ENCODE measurements around the gene CABP4. TPM values are rescaled to one million over a fixed set of nuclear protein-coding genes. Genes with fewer than 3 reads are reported as not detected.

CABP4 gene
- under 1 TPM in 7 of 8 experiments, not detected in 1; 0.16 to 0.62 (median 0.20) TPM for total RNA-seq

DNA sequence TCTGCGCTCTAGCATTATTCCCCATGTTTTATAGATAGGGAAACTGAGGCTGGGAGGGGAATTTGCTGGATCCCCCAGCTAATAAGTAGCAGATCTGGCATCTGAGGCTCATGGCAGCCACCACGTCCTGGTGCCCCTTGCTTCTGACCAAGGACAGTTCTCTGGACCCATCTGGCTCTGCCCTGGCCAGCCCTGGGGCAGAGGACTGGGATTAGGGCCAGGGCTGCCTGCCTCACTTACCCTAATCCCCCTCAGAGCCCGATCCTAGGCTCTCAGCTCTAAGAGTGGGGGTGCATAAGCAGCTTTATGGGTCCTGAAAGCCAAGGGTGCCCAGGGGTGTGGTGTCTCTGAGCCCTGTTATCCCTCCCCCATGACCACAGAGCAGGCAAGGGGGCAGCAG is at the start of gene CABP4:
Gene CABP4 (plus strand): TSS at position 301 of the 400 bp plus-strand sequence. CDS start 70 bp downstream, at position 371.
- Histone ChIP-seq H3K4me1 (replicated peaks in 1 of 2) (peaks cover 0 to 6% of the 10 kb centered on the region in 2 donors), H3K27ac (no peak within 1 kb of the TSS), H3K4me3 (no peak within 1 kb of the TSS)
- in situ Hi-C loops (cut with MboI; ENCODE audit: low pct_unique_long_range_greater_than_20kb in 2 of 9, low sequenced_read_pairs in 9 of 9, unreplicated experiment in 9 of 9) = no loop called here
- no peak for ATAC-seq (replicated peaks in 6 of 8)
- WGBS, 10 experiments = 60 to 71% methylated on average over 1 of the region's 3 CpGs; no CpG with 5 or more reads in 8 of the 10 experiments

DNA sequence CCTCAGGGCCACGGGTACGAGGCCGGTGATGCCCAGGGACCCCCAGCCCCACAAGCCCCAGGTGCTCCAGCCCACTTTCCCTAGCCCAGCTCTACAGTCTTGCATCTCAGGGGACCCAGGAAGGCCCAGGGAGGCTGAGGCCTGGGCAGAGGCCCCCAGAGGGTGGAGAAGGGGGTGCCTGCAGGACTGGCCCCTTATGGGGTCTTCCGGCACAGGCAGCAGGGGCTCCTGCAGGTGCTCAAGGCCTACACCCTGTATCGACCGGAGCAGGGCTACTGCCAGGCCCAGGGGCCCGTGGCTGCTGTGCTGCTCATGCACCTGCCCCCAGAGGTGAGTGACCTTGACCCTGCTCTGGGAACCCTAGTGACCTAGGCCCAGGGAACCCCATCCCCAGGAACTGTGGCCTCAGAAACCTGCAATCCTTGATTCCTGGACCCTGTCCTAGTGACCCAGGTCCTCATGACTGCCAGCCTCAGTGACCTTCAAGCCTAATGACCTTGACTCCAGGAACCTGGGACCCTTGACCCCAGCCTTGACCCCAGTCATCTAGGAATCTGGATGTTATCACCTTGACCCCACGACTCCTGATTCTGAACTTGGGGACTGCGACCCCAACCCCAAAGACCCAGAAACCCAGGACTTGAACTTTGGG is 49.3 kb upstream of the CABP4 start:
- in situ Hi-C loops (cut with MboI; ENCODE audit: low pct_unique_long_range_greater_than_20kb in 2 of 9, low sequenced_read_pairs in 9 of 9, unreplicated experiment in 9 of 9) = no loop called here
- Histone ChIP-seq H3K4me1 (replicated peaks in 1 of 2) (peaks cover 17 to 23% of the 10 kb centered on the region in 2 donors), H3K4me3 (no peak overlapping the region), H3K27ac (no peak overlapping the region)
- no peak for ATAC-seq (replicated peaks in 6 of 8)
- 0 to 82% (median 43%) methylated on average over 1 to 2 of the region's 9 CpGs; no CpG with 5 or more reads in 7 of the 10 experiments for WGBS, 10 experiments

DNA sequence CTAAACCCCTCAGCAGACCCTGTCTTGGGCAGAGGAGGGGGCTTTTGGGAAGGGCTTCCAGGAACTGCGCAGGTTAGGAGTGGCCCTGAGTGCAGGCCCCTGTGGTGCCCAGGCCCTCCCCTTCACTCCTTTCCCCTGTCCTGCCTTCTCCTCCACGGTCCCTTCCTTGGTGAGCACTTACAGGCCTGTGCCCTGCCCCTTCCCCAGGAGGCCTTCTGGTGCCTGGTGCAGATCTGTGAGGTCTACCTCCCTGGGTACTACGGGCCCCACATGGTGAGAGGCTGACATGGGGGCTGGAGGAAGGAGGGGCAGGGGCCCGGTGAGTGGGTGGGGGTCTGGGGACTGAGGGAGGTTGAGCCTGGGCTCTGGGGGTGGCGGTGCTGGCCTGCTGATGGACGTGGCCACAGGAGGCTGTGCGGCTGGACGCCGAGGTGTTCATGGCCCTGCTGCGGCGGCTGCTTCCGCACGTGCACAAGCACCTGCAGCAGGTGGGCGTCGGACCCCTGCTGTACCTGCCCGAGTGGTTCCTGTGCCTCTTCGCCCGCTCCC is 48.7 kb upstream of the CABP4 start:
- H3K27ac ChIP-seq = no peak overlapping the region
- H3K4me1 ChIP-seq (replicated peaks in 1 of 2) = peaks cover 17 to 23% of the 10 kb centered on the region in 2 donors

DNA sequence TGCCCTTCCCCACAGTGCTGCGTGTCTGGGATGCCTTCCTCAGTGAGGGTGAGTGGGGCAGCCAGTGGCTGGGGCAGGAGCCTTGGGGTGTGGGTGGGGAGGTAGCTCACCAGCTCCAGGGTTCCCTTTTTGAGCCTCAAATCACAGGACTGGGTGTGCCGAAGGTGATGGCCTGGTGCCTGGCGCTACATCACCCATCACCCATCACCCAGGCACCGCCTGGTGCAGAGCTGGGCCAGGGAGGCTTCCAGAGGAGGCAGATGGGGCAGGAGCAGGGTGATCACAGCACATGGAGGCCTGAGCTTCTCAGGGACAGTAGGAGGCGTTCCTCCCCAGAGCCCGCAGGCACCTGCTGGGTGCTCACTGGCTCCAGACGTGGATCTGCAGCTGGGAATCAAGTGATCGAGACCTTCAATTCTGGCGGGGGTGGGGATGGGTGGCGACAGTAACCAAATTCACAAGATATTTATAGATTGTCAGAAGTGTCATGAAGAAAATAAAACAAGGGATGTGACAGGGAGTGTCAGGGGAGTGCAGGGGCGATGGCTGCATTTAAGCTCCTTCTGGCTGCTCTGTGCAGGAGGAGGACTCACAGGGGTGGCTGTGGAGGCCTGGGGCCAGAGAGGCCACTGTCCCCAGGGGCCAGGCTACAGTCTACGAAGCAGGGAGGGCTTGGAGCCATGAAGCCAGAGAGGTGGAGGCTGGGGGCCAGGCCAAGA is 48.0 kb upstream of the CABP4 start:
- WGBS, 10 experiments = 0 to 80% (median 68%) methylated on average over 1 to 6 of the region's 12 CpGs; no CpG with 5 or more reads in 6 of the 10 experiments
- peak; percentile 6 to 74 (median 28) for ATAC-seq (replicated peaks in 6 of 8)
- peaks cover 17 to 21% of the 10 kb centered on the region in 2 donors for H3K4me1 ChIP-seq (replicated peaks in 1 of 2)
- H3K27ac ChIP-seq = no peak overlapping the region
- in situ Hi-C loops (cut with MboI; ENCODE audit: low pct_unique_long_range_greater_than_20kb in 2 of 9, low sequenced_read_pairs in 9 of 9, unreplicated experiment in 9 of 9) = no loop called here
- no peak overlapping the region for H3K4me3 ChIP-seq

More for the DNA sequence above, 48.7 kb upstream of the CABP4 start:
- no peak overlapping the region for H3K4me3 ChIP-seq
- in situ Hi-C loops (cut with MboI; ENCODE audit: low pct_unique_long_range_greater_than_20kb in 2 of 9, low sequenced_read_pairs in 9 of 9, unreplicated experiment in 9 of 9) = no loop called here
- ATAC-seq (replicated peaks in 6 of 8) = no peak
- 90% methylated on average over 2 of the region's 18 CpGs; no CpG with 5 or more reads in 9 of the 10 experiments for WGBS, 10 experiments

DNA sequence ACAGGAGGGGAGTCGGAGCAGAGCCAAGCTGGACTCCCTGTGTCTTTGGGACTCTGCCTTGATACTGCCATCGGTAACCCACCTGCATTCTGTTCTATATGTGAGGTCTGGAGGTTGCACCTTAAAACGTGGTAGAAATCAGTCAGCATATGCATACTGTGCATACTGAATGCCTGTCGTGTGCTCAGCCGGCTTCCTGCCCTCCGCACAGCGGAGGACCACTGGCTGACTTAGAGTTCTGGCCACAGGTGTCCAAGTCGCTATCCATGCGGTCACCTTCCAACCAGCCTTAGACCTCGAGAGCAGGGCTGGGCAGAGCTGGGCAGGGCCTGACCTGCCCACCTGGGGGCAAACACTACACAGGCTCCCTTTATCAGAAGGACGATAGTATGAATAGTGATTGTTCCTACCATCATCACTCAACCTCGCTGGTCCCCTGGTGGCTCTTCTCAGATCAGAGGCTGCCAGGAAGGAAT is 47.4 kb upstream of the CABP4 start:
- in situ Hi-C loops (cut with MboI; ENCODE audit: low pct_unique_long_range_greater_than_20kb in 2 of 9, low sequenced_read_pairs in 9 of 9, unreplicated experiment in 9 of 9) = no loop called here
- ATAC-seq (replicated peaks in 6 of 8) = no peak
- H3K27ac ChIP-seq = no peak overlapping the region
- 20 to 100% (median 63%) methylated on average over 1 to 5 of the region's 12 CpGs; no CpG with 5 or more reads in 2 of the 10 experiments for WGBS, 10 experiments
- H3K4me1 ChIP-seq (replicated peaks in 1 of 2) = peaks cover 17 to 19% of the 10 kb centered on the region in 2 donors
- no peak overlapping the region for H3K4me3 ChIP-seq

DNA sequence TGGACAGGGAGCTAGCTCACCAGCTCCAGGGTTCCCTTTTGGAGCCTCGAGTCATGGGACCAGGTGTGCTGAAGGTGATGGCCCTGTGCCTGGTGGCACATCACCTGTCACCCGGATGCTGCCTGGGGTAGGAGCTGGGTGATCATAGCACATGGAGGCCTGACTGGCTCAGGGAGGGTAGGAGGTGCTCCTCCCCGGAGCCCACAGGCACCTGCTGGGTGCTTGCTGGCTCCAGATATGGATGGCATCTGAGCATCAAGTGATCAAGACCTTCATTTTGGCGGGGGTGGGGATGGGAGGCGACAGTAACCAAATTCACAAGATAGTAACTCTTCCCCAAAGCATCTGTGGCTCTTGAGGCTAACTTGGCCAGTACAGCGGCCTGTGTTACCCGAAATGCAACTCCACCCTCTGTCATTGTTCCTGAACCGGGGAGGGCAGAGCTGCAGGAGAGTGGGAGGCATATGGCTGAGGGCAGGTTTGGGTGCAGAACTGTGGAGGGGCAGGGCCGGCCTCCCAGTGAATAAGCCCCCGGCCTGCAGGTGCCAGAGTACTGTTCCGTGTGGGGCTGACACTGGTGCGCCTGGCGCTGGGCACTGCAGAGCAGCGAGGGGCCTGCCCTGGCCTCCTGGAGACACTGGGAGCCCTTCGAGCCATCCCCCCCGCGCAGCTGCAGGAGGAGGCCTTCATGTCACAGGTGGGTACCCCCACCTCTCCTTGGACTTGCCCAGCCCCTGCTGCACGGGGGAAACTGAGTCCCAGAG is 46.5 kb upstream of the CABP4 start:
- H3K4me3 ChIP-seq = no peak overlapping the region
- 25 to 100% (median 73%) methylated on average over 1 to 6 of the region's 18 CpGs; no CpG with 5 or more reads in 4 of the 10 experiments for WGBS, 10 experiments
- no peak for ATAC-seq (replicated peaks in 6 of 8)
- peaks cover 17 to 19% of the 10 kb centered on the region in 2 donors for H3K4me1 ChIP-seq (replicated peaks in 1 of 2)
- H3K27ac ChIP-seq = no peak overlapping the region
- in situ Hi-C loops (cut with MboI; ENCODE audit: low pct_unique_long_range_greater_than_20kb in 2 of 9, low sequenced_read_pairs in 9 of 9, unreplicated experiment in 9 of 9) = no loop called here

DNA sequence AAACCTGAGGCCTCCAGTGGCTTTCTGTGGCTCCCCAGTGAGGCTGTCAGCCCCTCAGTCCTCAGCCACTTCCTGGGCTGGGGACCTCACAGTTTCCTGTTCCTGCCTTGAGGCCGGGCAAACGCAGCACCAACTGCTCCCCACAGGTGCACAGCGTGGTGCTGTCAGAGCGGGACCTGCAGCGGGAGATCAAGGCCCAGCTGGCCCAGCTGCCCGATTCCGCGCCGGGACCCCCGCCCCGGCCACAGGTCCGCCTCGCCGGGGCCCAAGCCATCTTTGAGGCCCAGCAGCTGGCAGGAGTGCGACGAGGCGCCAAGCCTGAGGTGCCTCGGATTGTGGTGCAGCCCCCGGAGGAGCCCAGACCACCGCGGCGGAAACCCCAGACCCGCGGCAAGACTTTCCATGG is 45.9 kb upstream of the CABP4 start:
- H3K27ac ChIP-seq = no peak overlapping the region
- in situ Hi-C loops (cut with MboI; ENCODE audit: low pct_unique_long_range_greater_than_20kb in 2 of 9, low sequenced_read_pairs in 9 of 9, unreplicated experiment in 9 of 9) = no loop called here
- 70 to 80% methylated on average over 1 to 2 of the region's 24 CpGs; no CpG with 5 or more reads in 8 of the 10 experiments for WGBS, 10 experiments
- H3K4me3 ChIP-seq = no peak overlapping the region
- peaks cover 17 to 19% of the 10 kb centered on the region in 2 donors for H3K4me1 ChIP-seq (replicated peaks in 1 of 2)
- no peak for ATAC-seq (replicated peaks in 6 of 8)

DNA sequence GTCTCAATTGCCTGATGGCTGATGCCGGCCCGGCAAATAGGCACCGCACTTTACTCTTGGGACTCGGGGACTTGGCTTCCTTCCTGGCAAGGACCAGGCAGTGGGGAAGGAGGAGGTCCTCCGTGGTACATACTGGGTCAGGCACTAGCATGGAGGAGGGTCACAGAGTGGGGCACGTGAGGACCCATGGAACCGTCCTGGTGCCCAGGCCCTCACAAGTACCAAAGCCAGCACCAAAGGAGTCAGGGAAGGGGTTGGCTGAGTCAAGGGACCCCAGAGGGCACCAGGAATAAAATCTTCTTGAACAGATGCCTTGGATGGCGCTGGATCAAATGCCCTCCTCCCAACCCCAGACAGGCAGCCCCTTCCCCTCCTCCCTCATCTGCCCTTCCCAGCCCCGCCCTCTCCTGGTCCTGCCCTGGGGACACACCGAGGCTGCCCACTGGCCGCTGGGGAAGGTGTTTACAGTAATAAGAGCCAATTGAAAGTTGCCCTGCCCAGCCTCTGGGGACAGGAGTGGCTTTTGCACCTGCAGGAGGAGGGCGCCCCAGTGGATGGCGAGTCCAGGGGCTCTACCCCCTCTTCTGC is 45.3 kb upstream of the CABP4 start:
- H3K4me1 ChIP-seq (replicated peaks in 1 of 2) = peaks cover 17 to 19% of the 10 kb centered on the region in 2 donors
- ATAC-seq (replicated peaks in 6 of 8) = peak in 4 of 8 experiments; percentile 10 to 31 (median 16)
- 20 to 75% (median 49%) methylated on average over 1 to 4 of the region's 13 CpGs; no CpG with 5 or more reads in 6 of the 10 experiments for WGBS, 10 experiments

DNA sequence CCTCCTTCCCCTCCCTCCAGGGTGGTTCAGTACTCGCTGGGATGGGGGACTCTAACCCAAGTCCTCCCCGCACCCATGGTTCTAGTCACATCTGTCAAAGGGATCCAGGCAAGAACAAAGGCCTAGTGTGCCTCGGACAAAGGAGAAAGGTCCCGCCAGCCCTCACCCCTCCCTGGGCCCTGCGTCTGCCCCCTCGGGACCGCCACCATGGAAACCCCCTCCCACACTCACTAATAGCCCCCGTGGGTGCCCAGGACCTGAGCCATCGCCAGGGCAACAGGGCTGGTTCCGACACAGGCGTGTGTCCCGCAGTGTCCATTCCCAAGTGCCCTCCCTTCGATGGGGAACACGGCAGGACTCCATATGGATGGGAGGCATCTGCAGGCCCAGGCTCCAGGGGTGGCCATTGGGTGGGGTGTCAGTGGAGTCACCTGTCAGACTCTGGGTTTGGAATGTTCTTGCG is 44.8 kb upstream of the CABP4 start:
- WGBS, 10 experiments = 73% methylated on average over 5 of the region's 15 CpGs; no CpG with 5 or more reads in 9 of the 10 experiments
- no peak overlapping the region for H3K27ac ChIP-seq
- no peak overlapping the region for H3K4me3 ChIP-seq
- ATAC-seq (replicated peaks in 6 of 8) = peak in 5 of 8 experiments; percentile 16 to 45 (median 27)
- peaks cover 17 to 19% of the 10 kb centered on the region in 2 donors for H3K4me1 ChIP-seq (replicated peaks in 1 of 2)
- in situ Hi-C loops (cut with MboI; ENCODE audit: low pct_unique_long_range_greater_than_20kb in 2 of 9, low sequenced_read_pairs in 9 of 9, unreplicated experiment in 9 of 9) = no loop called here

More for the DNA sequence above, 45.3 kb upstream of the CABP4 start:
- in situ Hi-C loops (cut with MboI; ENCODE audit: low pct_unique_long_range_greater_than_20kb in 2 of 9, low sequenced_read_pairs in 9 of 9, unreplicated experiment in 9 of 9) = no loop called here
- Histone ChIP-seq H3K4me3 (no peak overlapping the region), H3K27ac (no peak overlapping the region)

DNA sequence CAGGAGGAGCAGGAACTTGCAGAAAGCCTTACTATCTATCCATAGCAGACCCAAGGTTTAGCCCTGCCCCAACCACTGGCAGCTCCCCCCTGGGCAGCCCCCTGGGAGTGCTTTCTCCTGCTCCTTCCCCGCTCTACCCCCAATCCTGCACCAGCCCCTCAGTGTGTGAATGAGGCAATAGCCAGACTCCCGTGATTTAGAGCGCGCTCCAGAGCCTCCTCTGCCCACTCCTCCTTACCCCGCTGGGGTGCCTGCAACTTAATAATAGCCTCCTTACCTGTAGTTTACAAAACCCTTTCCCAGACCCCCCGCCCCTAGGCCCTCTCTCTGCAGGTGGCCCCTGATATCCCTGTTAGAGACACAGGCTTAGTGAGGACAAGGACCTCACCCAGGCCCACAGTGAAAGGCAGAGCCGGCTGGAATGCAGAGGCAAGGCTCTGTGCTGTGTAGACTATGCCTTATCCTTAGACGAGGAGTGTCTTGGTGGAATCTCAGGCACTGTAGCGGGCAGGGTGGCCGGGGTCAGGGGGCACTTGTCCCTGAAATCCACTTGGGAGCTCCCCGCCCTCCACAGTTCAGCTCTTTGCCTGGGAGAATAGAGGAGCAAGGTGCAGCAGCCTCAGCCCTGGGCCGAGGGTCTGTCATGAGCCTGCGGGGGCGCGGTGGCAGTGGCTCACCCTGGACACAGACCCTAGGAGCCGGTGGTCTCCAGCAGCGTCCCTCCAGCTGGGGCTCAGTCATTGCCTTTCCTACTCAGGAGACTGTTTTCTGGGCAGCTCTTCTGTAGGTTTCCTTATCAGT is 44.0 kb upstream of the CABP4 start:
- no peak for ATAC-seq (replicated peaks in 6 of 8)

DNA sequence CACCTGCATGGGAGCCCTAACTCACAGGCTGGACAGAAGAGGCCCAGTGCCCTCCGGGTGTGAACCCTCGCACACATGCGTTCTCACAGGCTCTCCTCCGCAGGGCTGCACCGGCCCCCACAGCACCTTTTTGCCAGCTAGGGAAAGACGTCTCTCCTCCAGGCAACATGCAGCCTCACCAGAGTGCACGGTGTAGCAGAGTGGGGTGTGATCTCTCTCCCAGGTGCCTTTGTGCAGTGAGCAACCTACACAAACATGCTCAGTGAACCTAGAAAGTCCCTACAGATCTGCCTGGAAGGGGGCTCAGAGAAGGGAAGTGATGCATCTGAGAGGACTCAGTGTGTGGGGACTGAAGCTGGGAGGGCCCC is 43.4 kb upstream of the CABP4 start:
- Histone ChIP-seq H3K4me1 (replicated peaks in 1 of 2) (peaks cover 17 to 19% of the 10 kb centered on the region in 2 donors), H3K4me3 (no peak overlapping the region), H3K27ac (no peak overlapping the region)
- ATAC-seq (replicated peaks in 6 of 8) = no peak
- WGBS, 10 experiments = 17 to 90% (median 74%) methylated on average over 1 to 5 of the region's 7 CpGs; no CpG with 5 or more reads in 4 of the 10 experiments
- in situ Hi-C loops (cut with MboI; ENCODE audit: low pct_unique_long_range_greater_than_20kb in 2 of 9, low sequenced_read_pairs in 9 of 9, unreplicated experiment in 9 of 9) = no loop called here

More for the DNA sequence above, 44.0 kb upstream of the CABP4 start:
- no peak overlapping the region for H3K4me3 ChIP-seq
- peaks cover 17 to 19% of the 10 kb centered on the region in 2 donors for H3K4me1 ChIP-seq (replicated peaks in 1 of 2)
- WGBS, 10 experiments = 14 to 90% (median 48%) methylated on average over 2 to 12 of the region's 17 CpGs; no CpG with 5 or more reads in 4 of the 10 experiments
- in situ Hi-C loops (cut with MboI; ENCODE audit: low pct_unique_long_range_greater_than_20kb in 2 of 9, low sequenced_read_pairs in 9 of 9, unreplicated experiment in 9 of 9) = no loop called here
- H3K27ac ChIP-seq = no peak overlapping the region
